HG02943 (cell line): ENCODE data around the gene GALNT16.
"Not testable (repeated sequence)": the region's sequence is repeated elsewhere in the genome, so short reads cannot be mapped to it uniquely, and the experiment has no call there.

Experiments
- ATAC-seq: cut with Tn5 transposase; IDR thresholded peaks from one replicate; pipeline ENCODE4 v1.9.1; 2021; ENCODE audit warnings: mild to moderate bottlenecking, low read depth, moderate library complexity; ENCODE audit not compliant: unreplicated experiment

Gene GALNT16

DNA sequence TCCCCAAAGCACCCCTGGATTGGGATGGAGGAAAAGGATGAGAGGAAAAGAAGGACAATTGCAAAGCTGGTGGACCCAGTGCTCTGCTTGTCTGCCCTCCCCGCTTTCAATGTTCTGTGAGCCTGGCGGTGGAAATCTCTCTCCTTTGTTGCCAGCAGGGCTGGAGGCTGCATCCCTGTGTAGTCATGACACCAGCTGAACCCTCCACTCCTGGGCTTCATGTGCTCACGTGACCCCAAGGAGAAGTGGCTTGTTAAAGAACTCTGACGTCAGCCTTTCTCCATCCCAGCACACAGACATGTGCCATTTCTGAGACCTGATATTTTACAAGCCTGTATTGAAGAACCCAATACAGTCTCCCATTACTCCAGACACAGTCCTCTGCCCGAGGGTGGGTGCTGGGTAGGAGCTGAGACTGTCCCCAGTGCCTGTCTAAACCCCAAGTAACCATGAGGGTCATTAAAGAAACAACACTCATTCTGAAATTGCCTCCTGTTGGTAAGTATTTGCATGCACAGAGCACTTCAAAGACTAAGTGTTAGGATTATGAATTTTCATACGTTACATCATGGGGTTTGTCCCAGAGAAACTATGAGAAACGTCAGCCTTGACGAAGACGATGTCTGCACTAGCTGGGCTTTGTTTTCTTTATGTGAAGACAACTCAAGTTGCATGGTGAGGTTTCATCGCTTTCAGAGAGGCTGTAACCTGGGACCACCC, 21.7 kb downstream of the GALNT16 start:
- ATAC-seq, result no peak

GRCh38 chr14:69282448-69282847, 22.5 kb downstream of the GALNT16 start:
- no peak for ATAC-seq

- ATAC-seq, result no peak
Observed at GRCh38 chr14:69284170-69284569, 24.2 kb downstream of the GALNT16 start.

GRCh38 chr14:69285661-69286255, 25.8 kb downstream of the GALNT16 start:
- no peak for ATAC-seq

DNA sequence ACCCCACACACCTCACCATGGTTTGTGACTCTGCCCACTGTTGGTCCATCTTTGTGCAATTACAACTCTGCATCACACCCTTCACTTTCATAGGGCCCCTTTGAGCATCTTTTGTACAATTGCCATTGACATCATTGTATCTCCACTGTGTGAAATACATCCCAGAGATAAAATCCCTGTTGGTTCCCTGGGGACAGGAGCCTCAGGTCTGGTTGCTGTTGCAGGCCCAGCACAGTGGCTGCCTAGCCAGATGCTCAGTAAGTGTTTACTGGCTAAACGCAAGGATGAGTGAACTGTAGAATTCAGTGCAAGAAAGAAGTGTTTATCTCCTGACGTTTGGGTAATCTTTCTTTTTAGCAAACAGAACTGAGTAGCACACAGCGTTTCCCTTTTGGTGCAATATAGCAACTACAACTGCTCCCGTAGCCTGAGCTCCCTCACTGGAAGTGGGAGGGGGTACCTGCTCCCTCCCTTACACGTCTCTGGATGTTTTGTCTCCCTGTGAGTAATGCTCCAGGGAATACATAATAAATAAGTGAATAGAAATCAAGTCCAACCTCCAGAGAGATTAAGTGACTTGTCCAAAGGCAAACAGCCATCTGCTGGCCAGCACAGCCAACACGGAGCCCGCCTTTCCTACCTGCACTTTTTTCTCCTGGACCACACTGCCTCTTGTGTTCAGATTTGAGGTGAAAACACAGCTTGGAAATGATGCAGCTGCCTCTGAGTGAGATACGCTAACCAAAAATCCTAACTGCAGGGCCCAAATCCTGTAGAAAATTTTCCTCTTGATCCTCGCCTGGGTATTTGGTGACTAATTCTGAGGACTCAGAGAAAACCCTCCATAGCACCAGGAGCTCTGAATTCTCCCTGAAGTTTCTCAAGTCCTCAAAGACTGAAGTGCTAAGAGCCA, 27.4 kb downstream of the GALNT16 start:
- no peak for ATAC-seq

DNA sequence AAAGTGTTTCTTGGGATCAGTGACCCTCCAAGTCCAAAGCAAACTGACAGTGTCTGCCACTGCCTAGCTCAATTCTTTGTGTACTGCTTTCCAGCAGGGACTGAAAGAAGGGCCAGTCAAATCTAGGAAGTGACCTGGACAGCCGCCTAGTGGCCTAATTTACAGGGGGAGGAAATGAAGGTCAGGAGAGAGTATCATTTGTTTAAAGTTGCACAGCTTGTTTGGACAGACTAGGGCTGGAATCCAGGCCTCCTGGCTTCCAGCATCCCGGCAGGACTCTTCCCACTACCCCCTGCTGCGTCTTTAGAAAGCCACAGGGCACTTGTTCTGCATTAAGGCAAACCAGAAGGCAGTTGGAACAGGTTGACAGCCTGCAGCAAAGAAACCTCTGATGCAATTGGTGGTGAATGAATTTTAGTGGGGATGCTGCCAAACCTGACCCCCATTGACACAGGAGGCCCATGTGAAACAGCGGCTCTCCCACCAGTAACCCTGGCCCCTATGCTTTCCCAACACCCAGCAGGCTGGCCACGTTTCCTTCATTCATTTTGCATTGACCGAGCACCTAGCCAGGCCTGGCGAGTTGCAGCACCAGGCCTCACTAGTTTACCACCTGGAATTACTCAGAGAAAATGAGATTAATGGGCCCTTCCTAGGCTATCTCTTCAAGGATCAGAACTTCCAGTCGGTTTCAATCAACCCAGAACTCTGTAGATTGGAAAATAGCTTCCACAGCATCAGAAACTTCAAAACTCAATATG, 28.2 kb downstream of the GALNT16 start:
- no peak for ATAC-seq

DNA sequence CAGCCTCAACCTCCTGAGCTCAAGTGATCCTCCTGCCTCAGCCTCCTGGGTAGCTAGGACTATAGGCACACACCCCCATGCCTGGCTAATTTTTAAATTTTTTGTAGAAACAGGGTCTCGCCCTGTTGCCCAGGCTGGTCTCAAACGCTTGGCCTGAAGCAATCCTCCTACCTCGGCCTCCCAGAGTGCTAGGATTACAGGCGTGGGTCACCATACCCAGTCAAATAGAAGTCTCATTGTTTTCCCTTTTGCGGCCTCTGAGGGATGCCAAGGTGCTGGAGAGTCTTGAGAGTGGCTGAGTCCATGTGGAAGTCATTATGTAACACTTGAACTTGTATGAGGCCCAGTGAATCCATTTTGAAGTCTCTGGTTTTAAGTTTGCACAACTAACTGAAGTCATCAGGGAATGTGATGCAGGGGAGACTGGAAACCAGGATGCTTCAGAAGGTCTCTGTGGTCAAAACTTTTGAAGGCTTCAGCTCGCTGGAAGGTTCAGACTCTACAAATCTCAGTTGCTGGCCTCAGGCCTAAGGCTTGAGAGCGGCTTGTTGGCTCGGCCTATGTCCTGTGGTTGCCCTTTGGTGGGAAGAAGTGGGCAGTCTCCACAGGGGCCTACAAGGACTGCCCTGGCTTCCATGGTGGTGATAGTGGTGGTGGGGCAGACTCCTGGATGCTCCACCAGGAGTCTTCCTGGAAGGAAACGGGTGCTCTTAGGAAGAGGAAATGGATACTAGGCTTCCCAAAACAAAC, 29.2 kb downstream of the GALNT16 start:
- no peak for ATAC-seq

GRCh38 chr14:69289811-69290520, 30.0 kb downstream of the GALNT16 start:
- ATAC-seq, result no peak

GRCh38 chr14:69290881-69291280, 30.9 kb downstream of the GALNT16 start:
- ATAC-seq, result not testable (repeated sequence)

DNA sequence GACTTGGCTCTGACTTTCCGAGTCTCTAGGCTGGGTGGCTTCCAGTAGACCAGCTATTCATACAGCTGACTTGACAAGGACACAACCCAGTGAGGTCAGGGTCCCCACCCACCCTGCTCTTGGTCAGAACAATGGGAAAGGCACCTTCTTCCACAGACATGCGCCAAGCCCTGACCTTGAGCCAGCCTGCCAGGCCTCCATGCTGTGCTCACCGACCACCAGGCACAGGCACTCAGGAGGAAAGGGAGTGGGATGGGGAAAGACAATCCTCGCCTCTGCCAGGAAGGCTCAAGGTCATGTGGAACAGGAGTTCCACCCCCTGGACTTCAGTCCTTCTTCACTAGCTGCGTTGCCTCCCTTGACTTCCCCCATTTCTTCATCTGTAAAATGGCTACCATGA, 31.4 kb downstream of the GALNT16 start:
- no peak for ATAC-seq

GRCh38 chr14:69291891-69292561, 32.1 kb downstream of the GALNT16 start:
- no peak for ATAC-seq

- no peak for ATAC-seq
Observed at GRCh38 chr14:69298131-69299071, 38.4 kb downstream of the GALNT16 start.

DNA sequence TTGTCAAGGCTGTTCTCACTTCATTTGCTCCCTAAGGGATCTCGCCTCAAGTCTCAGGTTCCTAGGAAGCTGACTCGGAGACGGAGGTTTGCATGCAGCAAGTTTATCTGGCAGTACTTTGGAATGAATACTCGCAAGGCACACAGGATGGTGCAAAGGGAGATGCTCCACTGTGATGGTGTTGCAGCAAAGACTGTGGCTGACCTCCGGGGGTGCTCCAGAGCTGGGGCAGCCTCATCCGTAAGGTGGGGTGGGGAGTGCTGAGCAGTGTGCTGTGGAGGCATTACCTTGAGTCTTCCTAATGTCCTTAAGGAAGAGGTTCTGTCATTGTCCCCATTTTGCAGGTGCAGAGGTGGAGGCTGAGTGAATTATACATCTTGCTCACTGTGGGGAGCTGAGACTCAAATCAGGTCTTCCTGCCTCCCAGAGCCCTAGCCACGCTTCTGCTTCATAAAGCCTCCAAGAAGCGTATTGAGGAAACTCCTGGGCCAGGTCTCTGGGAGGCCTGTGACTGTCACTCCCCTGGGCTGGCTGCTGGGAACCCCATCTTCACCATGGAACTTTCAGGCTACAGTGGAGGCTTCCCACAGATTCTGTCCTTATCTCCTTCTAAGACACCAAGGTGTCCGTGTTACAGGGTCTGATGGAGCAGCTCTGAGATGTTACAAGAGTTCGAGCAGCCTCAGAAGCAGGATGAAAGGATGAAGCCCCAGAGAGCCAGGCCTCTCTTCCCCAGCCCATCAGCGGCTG, 39.5 kb downstream of the GALNT16 start:
- no peak for ATAC-seq

DNA sequence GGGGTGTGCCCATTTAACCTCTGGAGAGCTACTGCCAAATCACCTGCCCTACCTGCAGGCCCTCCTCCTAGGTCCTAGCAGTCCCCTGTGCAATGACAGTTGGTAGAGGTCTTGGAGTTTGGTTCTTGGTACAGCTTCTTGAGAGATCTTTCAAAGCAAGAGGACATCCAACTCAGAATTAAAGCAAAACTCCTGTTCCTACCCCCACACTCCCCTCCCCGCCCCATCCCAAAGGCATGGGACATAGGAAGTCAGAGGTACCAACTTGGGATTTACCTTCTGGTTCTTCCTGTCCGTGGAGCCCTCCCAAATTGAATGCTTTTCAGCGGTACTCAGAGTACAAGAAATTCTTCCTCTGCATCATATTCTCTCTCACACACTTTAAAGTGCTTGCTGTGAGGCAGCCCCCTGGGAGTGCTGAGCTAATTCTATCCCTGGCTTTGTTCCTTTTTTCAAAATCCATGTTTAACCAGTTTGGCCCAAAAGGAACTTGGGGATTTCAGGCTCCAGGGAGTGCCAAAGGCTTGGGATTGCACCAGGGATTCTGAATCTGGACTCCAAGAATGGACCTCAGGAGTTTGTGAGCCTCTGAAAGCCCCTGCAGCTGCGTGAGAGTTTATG, 40.8 kb downstream of the GALNT16 start:
- no peak for ATAC-seq

DNA sequence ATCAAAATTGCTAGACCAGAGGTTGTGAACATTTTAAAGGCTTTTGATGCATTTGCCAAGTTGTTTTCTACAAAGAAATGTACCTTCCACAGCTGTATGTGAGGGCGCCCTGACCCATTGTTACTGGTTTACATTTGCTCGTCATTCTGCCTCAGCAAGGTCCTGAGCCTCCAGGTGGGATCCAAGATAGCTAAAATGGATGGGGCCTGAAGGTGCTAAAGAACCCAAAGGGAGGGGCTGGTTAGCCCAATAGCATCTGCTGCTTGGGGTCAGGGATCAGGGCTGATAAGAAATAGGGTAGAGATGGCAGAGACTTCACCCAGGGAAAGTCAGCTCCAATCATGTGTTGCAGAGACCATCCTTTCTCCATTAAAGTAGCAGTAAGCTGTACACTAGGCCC, 43.1 kb downstream of the GALNT16 start:
- ATAC-seq, result no peak

GRCh38 chr14:69312608-69313007, 52.6 kb downstream of the GALNT16 start:
- no peak for ATAC-seq

GRCh38 chr14:69313176-69313575, 53.2 kb downstream of the GALNT16 start:
- ATAC-seq, result no peak
